Stimulated activated CD4-positive, alpha-beta T cell treated with anti-CD3 and anti-CD28 coated beads, Interleukin-15, amount 100 ng/mL, for 48 hours (primary cell): ENCODE data around the gene TOR1AIP1.
A peak's percentile ranks its signal among the peaks of the same experiment; 100 is the strongest.
"Not testable (repeated sequence)": the region's sequence is repeated elsewhere in the genome, so short reads cannot be mapped to it uniquely, and the experiment has no call there.

ENCODE experiments used
- DNase-seq, 2 donors: peaks; one replicate each; pipeline ENCODE4 v3.0.0-alpha.2; 2020; ENCODE audit warnings: low read depth in 2 of 2

TOR1AIP1 gene, protein sequence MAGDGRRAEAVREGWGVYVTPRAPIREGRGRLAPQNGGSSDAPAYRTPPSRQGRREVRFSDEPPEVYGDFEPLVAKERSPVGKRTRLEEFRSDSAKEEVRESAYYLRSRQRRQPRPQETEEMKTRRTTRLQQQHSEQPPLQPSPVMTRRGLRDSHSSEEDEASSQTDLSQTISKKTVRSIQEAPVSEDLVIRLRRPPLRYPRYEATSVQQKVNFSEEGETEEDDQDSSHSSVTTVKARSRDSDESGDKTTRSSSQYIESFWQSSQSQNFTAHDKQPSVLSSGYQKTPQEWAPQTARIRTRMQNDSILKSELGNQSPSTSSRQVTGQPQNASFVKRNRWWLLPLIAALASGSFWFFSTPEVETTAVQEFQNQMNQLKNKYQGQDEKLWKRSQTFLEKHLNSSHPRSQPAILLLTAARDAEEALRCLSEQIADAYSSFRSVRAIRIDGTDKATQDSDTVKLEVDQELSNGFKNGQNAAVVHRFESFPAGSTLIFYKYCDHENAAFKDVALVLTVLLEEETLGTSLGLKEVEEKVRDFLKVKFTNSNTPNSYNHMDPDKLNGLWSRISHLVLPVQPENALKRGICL

DNA sequence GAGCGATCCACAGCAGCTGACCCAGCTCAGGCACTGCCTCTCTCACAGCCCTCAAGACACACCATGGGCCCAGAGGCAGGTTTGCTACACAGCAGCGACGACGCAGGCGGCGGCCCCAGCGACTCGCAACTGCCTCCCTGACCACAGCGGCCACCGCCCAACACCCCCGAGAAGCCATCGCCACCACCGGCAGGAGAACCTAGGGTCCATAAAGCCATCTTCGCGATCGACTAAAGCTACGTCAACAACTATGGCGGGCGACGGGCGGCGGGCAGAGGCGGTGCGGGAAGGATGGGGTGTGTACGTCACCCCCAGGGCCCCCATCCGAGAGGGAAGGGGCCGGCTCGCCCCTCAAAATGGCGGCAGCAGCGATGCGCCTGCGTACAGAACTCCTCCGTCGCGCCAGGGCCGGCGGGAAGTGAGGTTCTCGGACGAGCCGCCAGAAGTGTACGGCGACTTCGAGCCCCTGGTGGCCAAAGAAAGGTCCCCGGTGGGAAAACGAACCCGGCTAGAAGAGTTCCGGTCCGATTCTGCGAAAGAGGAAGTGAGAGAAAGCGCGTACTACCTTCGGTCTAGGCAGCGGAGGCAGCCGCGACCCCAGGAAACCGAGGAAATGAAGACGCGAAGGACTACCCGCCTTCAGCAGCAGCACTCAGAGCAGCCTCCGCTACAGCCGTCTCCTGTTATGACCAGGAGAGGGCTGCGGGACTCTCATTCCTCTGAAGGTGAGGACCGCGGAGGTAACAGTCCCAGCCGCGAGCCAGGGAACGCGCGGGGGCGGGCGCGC lies at the start of gene TOR1AIP1:
TOR1AIP1 (plus strand) TSS at position 33 of the 787 bp plus-strand sequence; CDS start at position 251, 218 bp downstream.
- DNase-seq = peak; percentile 95

- DNase-seq = not testable (repeated sequence)
Measured at GRCh38 chr1:179836686-179837445, 45.2 kb upstream of the TOR1AIP1 start.

GRCh38 chr1:179840107-179840506 lies 42.0 kb upstream of the TOR1AIP1 start:
- DNase-seq = no peak

GRCh38 chr1:179848233-179848632 lies 33.9 kb upstream of the TOR1AIP1 start:
- no peak for DNase-seq

- no peak for DNase-seq
Measured at GRCh38 chr1:179853102-179853501, 29.0 kb upstream of the TOR1AIP1 start.

DNA sequence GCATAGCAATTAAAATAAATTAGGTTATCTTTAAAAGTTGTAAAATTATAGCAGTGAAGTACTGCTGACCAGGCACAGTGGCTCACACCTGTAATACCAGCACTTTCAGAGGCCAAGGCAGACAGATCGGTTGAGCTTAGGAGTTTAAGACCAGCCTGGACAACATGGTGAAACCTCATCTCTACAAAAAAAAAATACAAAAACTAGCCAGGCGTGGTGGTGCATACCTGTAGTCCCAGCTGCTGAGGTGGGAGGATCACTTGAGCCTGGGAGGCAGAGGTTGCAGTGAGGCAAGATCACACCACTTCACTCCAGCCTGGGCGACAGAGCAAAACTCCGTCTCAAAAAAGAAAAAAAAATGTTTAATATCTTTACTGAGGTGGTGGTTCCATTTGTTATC lies 26.3 kb upstream of the TOR1AIP1 start:
- not testable (repeated sequence) for DNase-seq

GRCh38 chr1:179856296-179856695 lies 25.8 kb upstream of the TOR1AIP1 start:
- DNase-seq = no peak

DNA sequence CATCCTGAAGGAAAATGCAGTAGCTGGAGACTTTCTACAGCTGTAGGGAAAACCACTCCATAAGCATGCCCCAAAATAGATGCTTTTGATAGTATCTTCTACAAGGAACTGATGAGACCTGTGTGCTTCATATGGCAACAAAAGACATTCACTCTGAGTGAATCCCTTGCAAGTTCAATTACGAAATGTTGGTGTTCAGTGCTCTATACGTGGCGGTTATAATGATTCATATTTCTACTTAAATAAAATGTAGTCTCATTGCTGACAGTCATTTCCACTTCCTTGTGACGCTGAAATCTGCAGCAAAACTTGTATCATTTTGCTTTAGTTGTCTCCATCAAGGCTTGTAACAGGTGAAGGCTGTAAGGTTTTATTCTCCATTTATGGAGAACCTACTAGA lies 25.1 kb upstream of the TOR1AIP1 start:
- DNase-seq = no peak

GRCh38 chr1:179860652-179861051 lies 21.4 kb upstream of the TOR1AIP1 start:
- no peak for DNase-seq

GRCh38 chr1:179865377-179865776 lies 16.7 kb upstream of the TOR1AIP1 start:
- no peak for DNase-seq

- no peak for DNase-seq
Measured at GRCh38 chr1:179866616-179867015, 15.5 kb upstream of the TOR1AIP1 start.

DNA sequence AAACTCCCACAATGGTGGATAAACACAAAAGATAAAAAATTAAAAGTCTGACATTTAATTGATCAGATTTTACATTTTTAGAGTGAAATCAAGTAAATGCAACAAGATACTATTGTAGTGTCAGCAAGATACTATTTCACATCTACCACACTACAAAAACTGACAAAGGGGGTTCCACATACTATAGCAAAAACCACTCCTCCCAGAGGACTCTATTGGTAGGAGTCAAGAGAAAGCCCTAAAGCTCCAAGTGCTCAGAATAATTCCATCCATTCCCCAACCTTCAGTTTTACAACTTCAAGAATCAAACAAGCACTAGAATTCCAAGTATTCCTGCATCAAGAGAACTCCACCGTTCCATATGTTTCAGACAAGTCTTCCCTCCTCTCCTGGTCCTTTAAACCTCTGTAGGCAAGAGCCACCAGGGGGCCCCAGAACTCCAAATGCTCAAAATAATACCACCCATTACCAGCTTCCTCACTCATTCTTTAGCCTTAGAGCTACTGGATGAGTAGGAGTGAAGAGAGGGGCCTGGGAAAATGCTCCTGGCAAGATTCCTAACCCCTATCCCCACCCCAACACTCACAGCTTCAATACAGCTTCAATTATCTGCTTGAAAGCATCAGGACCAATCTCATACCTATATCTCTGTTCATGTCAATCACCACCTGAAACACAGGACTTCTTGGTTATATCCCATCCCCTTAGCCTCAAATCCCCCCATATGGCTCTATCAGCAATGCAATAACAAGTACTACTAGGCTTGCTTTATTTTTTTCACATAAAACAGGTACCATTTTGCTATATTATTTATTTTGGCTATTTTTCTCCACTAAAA lies 14.4 kb upstream of the TOR1AIP1 start:
- DNase-seq = no peak

DNA sequence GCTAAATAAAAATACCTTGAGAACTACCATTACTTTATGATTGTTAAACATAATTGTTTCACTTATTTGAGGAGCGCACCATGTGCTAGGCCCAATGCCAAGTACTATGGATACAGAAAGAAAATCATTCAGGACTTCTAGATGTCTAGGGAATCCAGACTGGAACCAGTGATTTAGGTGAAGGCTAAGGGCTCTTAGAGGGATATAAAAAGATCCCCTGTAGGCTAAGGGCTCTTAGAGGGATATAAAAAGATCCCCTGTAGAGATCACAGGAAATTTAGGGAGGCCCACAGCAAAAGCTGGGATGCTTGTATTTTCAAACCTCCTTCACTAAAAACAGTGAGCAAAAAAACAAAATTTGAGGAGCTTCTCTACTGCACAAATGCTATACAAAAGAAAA lies 11.2 kb upstream of the TOR1AIP1 start:
- DNase-seq = no peak

GRCh38 chr1:179871940-179872339 lies 10.1 kb upstream of the TOR1AIP1 start:
- DNase-seq = no peak

GRCh38 chr1:179872558-179872957 lies 9.5 kb upstream of the TOR1AIP1 start:
- DNase-seq = no peak

DNA sequence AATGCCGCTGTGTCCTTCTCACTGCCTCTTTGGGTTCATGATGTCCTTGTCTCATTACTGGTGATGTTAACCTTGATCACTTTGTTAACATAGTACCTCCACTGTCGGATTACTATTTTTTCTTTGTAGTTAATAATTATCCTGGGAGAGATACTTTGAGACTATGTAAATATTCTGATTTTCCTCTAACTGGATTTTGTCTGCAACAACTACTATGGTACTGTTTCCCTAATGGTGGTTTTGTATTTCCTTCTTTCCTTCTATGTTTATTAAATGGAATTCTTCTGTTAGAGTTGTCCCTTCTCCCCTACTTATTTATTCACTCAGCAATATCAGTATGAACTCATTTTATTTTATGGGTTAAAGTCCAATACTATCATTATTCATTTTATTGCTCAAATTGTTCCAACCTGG lies 8.6 kb upstream of the TOR1AIP1 start:
- no peak for DNase-seq

DNA sequence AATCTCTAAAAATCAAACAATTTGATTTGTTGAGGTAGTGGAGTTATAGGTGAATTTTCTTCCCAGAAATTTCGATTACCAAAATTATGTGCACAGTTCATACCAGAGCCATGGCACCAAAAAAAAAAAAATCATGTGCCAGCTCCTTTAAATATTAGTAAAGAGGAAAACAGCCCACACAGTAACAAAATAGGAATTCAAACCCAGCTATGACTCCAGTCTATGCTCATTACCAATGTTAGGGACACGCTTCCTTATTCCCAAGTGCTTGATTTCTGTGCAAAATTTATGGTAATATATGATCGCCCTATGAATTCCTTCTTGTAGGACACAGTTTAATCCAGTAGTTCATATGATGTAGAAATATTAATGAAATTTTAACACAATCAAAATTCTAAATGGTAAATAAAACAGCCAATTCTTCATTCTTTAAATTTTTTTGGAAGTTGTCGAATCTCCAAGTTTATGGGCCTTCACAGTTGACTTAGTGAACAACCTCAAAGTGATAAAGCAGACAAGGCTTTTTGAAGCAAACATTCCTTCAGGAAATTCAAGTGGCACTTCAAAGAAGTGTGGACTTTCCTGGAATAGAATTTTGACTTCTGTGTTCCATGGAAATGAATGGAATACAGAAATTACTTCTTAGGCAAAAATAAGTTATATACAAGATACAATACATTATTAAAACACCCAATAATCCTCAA lies 6.3 kb upstream of the TOR1AIP1 start:
- DNase-seq = no peak

DNA sequence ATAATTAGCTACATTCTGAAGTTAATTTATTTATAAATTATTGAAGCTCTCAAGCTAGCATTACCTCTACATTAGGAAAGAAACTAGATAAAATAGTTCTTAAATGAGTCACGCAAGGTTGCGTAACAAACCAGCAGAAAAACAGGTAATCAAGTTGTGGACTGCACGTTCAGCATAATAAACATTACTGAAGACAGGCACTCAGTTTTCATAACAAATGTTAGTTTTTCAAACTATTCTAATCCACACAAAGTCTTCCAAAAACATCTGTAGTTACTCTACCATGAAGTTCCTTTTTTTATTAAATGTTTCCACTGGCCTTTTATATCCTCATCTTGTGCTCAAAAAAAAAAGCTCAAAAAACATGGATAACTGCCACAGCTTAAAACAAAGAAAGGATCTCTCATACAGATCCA lies 5.8 kb upstream of the TOR1AIP1 start:
- no peak for DNase-seq

- DNase-seq = peak; percentile 83 to 86
Measured at GRCh38 chr1:179877586-179878265, 4.4 kb upstream of the TOR1AIP1 start, which contains the start of gene TOR1AIP2. Gene TOR1AIP2 (minus strand): TSS chr1:179877803. CDS start chr1:179852665, 25,138 bp downstream.
